HG02763 (cell line): ENCODE measurements around the gene PDE11A.

ENCODE experiments used
- ATAC-seq: cut with Tn5 transposase; IDR thresholded peaks from one replicate; pipeline ENCODE4 v1.9.1; 2021; ENCODE audit warnings: mild to moderate bottlenecking, moderate library complexity; ENCODE audit not compliant: unreplicated experiment

PDE11A gene

DNA sequence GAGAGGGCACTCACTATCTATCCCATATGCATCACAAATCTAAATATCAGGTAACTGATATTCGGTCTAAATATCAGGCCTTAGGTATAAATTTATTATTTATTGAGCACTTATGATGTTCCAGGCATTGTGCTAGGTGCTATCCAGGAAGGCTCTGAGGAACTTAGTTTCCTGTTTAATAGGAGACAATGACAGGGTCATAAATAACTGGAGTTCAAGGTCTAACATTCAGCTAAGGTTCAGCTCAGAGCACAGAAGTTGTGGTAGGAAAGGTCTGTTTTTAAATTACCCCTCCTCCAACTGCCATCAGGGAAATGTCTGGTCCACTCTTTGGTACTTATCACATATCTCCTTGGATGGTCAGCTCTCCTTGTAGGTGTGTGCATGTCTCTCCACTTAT, 486.4 kb downstream of the PDE11A start:
- no peak for ATAC-seq

DNA sequence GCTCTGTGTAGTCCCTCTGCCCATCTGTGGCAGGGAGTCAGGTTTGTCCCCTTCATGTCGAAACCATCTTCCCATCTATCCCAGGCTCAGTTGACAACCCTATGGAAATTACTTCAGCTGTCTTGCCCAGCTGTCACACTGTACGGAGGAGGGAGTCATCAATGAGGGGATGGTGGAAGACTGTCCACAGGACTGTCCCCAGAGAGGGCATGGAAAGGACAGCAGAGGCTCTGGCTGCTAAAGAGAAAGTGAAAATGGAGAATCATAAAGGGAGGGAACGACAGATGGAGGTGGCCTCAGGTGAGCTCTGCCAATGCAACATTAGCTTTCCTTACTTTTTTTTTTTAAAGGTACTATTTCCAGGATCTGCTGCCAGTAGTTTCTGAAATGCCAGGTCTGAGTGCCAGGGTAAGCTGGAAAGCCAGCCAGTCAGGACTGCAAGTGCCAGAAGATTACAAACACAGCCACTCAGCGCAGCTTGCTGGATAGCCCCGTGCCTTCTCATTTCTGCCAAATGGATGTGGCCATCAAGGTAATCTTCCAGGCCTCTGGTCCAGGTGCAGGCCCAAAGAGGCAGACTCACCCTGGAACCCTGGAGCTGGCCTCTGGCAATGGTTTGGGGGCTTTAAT, 487.2 kb downstream of the PDE11A start:
- ATAC-seq, result no peak

DNA sequence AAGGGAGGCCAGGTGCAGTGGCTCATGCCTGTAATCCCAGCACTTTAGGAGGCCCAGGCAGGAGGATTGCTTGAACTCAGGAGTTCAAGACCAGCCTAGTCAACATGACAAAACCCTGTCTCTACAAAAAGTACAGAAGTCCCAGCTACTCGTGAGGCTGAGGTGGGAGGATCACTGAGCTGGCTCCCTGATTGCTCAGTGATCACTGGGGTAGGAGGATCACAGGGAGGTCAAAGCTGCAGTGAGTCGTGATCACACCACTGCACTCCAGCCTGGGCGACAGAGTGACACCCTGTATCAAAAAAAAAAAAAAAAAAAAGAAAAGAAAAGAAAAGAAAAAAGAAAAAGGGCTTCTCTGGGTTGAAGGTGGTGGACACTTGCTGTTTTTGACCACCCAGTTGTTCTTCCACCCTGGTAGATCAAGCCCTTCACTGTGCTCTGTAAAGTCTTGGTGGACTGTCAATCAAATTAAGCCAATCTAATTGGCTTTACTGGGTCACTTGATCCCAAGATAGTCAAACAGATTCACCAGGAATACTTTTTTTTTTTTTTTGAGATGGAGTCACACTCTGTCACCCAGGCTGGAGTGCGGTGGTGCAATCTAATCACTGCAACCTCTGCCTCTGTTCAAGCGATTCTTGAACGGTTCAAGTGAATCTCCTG, 488.4 kb downstream of the PDE11A start:
- no peak for ATAC-seq

DNA sequence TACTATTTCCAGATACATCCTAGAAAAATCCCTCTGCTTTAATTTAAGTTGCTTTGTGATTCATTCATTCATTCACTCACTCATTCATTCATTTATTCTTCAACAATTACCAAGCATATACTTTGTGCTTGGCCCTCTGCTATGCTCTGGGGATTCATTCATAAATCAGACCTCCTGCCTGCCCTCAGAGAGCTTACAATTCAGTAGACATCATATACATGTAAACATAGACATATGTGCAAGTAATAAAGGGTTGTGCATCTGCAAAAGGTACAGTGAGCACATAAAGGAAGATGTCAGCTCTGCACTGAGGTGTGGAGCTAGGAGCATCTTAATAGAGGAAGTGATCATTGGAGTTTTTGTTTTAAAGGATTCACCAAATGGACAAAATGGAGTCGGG, 490.6 kb downstream of the PDE11A start:
- no peak for ATAC-seq

DNA sequence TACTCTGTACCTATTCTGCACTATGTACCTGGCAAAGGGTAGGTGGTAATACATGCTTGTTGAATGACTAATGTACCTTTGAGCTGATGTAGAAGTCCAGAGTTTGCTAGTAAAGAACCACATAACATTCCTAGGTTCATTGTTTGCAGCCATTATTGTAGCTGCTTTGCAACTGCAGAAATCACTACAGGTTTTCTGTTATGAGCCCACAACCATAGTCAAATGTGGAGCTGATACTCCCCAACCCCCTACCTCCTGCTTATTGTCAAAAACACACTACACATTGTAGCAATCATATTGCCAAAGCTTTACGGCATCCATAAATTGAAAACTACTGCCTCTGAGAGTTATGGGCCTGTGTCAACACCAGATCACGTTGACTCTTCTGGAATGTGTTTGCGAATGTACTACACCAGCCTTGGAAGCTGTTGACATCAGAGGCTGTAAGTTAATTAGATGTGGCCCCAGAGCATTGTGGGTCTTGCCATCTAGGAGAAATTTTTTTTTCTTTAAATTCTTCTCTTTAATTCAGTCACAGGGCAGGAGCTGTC, 493.0 kb downstream of the PDE11A start:
- no peak for ATAC-seq

DNA sequence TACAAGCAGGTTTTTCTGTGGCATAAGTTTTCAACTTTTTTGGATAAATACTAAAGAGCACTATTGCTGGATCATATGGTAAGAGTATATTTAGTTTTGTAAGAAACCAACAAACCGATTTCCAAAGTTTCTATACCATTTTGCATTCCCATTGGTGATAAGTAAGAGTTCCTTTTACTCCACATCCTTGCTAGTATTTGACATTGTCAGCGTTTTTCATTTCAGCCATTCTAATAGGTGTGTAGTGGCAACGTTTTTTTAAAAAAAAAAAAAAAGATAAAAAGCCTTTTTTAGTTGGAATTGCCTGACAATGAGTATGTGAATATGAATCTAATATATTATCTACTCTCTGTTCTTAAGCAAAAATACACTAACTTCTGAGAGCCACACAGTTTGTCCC, 494.1 kb downstream of the PDE11A start:
- ATAC-seq, result no peak

DNA sequence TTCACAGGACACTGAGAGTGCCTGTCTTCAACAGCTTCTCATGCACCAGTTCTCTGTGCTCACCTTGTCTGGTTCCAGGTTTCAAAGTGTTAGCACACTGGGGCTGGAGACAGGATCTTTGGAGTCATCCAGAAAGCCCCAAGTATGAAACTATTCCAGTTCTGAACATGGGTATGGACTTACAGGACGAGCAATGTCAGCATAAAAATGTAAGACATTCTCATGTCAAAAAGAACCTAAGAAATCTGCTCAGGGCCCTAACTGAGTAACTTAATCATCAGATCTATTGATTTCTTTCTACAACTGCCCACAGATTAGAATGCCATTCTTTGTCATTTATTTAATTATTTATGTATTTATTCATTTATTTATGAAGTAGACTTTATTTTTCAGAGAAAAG, 495.5 kb downstream of the PDE11A start:
- ATAC-seq, result no peak

DNA sequence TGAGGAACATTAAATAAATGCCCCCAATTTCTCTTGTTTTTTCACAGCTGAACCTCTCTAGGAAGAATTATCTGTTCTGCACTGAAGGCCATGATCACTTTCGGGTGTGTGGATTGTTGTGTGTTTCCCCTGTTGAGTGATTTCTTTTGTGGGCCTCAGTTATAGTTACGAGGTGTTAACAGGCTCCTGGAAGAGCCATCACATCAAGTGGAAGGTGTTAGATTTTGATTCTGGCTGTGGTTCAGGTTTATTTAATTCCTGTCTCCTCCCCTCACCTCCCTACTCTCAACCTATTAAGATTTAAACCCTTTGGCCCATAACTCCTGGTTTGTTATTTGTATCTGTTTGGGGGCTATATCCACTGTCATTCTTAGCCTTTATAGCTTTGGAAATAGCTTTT, 497.2 kb downstream of the PDE11A start:
- no peak for ATAC-seq

DNA sequence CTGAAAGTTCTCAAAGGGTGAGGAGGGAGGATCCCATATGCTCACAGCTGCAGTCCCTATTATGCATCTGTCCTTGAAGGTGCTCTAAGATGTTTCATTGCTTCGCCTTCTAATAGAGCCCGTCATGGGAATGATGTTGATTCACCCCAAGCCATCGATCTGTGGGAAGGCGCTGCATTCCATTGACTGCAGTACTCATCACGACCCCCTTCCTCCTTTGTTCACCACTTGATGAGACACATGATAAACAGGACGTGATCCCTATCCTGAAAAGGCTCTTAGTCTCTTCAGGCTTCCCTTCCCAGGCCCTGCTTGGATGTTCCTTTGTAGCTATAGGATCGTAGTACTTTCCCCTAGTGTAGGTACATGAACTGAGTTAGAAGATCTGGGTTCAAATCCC, 498.2 kb downstream of the PDE11A start:
- ATAC-seq, result no peak
